AG20443 (cell line): ENCODE data around the gene NFS1.
"Not testable (repeated sequence)": the region's sequence is repeated elsewhere in the genome, so short reads cannot be mapped to it uniquely, and the experiment has no call there.

Experiments
- DNase-seq: peaks from one replicate; pipeline ENCODE4 v3.0.0; 2012; ENCODE audit warnings: low spot score, mixed read lengths

NFS1 gene

GRCh38 chr20:35729836-35730582, 30.9 kb upstream of the NFS1 start:
- no peak for DNase-seq

GRCh38 chr20:35729283-35729807, 30.2 kb upstream of the NFS1 start:
- no peak for DNase-seq

- DNase-seq: no peak
These were observed 27.9 kb upstream of the NFS1 start for GRCh38 chr20:35726842-35727711.

GRCh38 chr20:35724321-35725230, 25.4 kb upstream of the NFS1 start:
- DNase-seq: no peak

GRCh38 chr20:35723652-35724320, 24.6 kb upstream of the NFS1 start:
- not testable (repeated sequence) for DNase-seq

GRCh38 chr20:35723275-35723639, 24.1 kb upstream of the NFS1 start:
- DNase-seq: not testable (repeated sequence)

- no peak for DNase-seq
These were observed 22.5 kb upstream of the NFS1 start for GRCh38 chr20:35721621-35722020.

- DNase-seq: no peak
These were observed 22.1 kb upstream of the NFS1 start for GRCh38 chr20:35721219-35721618.

- DNase-seq: no peak
These were observed 21.3 kb upstream of the NFS1 start for GRCh38 chr20:35720165-35721123.

- no peak for DNase-seq
These were observed 20.6 kb upstream of the NFS1 start for GRCh38 chr20:35719717-35720116.

- peak; percentile 10 for DNase-seq
These were observed 20.0 kb upstream of the NFS1 start for GRCh38 chr20:35718972-35719635.

- not testable (repeated sequence) for DNase-seq
These were observed 19.2 kb upstream of the NFS1 start for GRCh38 chr20:35718321-35718720.

GRCh38 chr20:35716330-35716729, 17.2 kb upstream of the NFS1 start:
- no peak for DNase-seq

GRCh38 chr20:35715652-35716051, 16.5 kb upstream of the NFS1 start:
- no peak for DNase-seq

- no peak for DNase-seq
These were observed 15.0 kb upstream of the NFS1 start for GRCh38 chr20:35714127-35714526.

- DNase-seq: not testable (repeated sequence)
These were observed 14.0 kb upstream of the NFS1 start for GRCh38 chr20:35713120-35713519.

GRCh38 chr20:35711588-35712209, 12.5 kb upstream of the NFS1 start:
- DNase-seq: no peak

GRCh38 chr20:35710884-35711587, 11.9 kb upstream of the NFS1 start:
- no peak for DNase-seq

- DNase-seq: no peak
These were observed 10.9 kb upstream of the NFS1 start for GRCh38 chr20:35710039-35710438.
